A549 (cell line): Measurements from ENCODE around the gene CEBPA.

Source experiments
- BHLHE40 ChIP-seq: IDR thresholded peaks from 2 replicates; pipeline ENCODE4 v1.6.1; 2012; ENCODE audit warnings: low read depth, low read length, inconsistent platforms
- CBX2 ChIP-seq: fragments of 200-600 bp; sonication (generic); IDR thresholded peaks from 2 replicates; pipeline ENCODE4 v1.6.1; 2016; ENCODE audit warnings: low read depth, mild to moderate bottlenecking, borderline replicate concordance
- CEBPB ChIP-seq, 2 experiments: fragments of >200 bp in 1 of 2; sonication (Bioruptor Twin) in 1 of 2; formaldehyde crosslinking in 1 of 2; IDR thresholded peaks; 2 replicates each; pipeline ENCODE4 v1.6.1; 2012 to 2016
- EP300 ChIP-seq, 2 experiments: fragments of >200 bp; sonication (Bioruptor Twin); formaldehyde crosslinking; IDR thresholded peaks; 2 replicates in 1 of 2; 3 replicates in 1 of 2; pipeline ENCODE4 v1.6.1; 2016 to 2017
- FOXS1 ChIP-seq: fragments of 250-450 bp; sonication (Bioruptor Pico); IDR thresholded peaks from 2 replicates; pipeline ENCODE4 v1.5.0; 2020; ENCODE audit warnings: mild to moderate bottlenecking, moderate library complexity
- GATA3 ChIP-seq: IDR thresholded peaks from 2 replicates; pipeline ENCODE4 v1.6.1; 2012; ENCODE audit warnings: borderline replicate concordance
- HDAC2 ChIP-seq: fragments of 200-600 bp; sonication (generic); IDR thresholded peaks from 2 replicates; pipeline ENCODE4 v1.6.1; 2016
- HOXA7 ChIP-seq: fragments of 250-450 bp; sonication (Bioruptor Pico); IDR thresholded peaks from 2 replicates; pipeline ENCODE4 v1.5.0; 2020; ENCODE audit warnings: mild to moderate bottlenecking, moderate library complexity
- POLR2A ChIP-seq: IDR thresholded peaks from 2 replicates; pipeline ENCODE4 v1.6.1; 2012; ENCODE audit warnings: mild to moderate bottlenecking, low read length
- RAD21 ChIP-seq, 2 experiments: fragments of >200 bp in 1 of 2; sonication (Bioruptor Twin) in 1 of 2; formaldehyde crosslinking in 1 of 2; IDR thresholded peaks in 1 of 2; conservative IDR thresholded peaks in 1 of 2; 2 replicates in 1 of 2; 3 replicates in 1 of 2; pipeline ENCODE4 v1.6.1; 2012 to 2018; ENCODE audit warnings: inconsistent platforms in 1 of 2
- TP53 ChIP-seq: fragments of 250-450 bp; sonication (Bioruptor Pico); IDR thresholded peaks from 2 replicates; pipeline ENCODE4 v1.5.0; 2021; ENCODE audit warnings: mild to moderate bottlenecking, moderate library complexity
- TF ChIP-seq, protein P1 (sequence below): fragments of >200 bp; sonication (Bioruptor Twin); formaldehyde crosslinking; IDR thresholded peaks from 3 replicates; pipeline ENCODE4 v1.5.1; 2016
- TF ChIP-seq, protein P2 (sequence below): IDR thresholded peaks from 2 replicates; pipeline ENCODE4 v1.6.1; 2012; ENCODE audit warnings: low read depth, borderline replicate concordance
- TF ChIP-seq, protein P3 (sequence below): fragments of 200-600 bp; sonication (generic); IDR thresholded peaks from 2 replicates; pipeline ENCODE4 v1.6.1; 2016; ENCODE audit warnings: antibody characterized with exemption, mild to moderate bottlenecking, moderate library complexity

DNA sequence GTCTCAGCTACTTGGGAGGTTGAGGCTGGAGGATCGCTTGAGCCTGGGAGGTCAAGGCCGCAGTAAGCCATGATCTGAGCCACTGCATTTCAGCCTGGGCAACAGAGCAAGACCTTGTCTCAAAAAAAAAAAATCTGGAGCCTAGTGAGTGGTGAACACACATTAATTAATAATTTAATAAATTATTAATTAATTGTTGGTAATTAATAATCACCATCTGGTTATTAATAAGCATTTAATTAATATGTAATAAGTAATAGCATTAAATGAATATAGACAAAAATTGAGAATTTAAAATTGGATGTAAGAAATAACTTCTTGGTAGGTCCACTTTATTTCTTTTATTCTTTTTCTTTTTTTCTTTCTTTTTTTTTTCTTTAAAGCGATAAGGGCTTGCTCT, 31.9 kb upstream of the CEBPA start:
- TF ChIP-seq BHLHE40 (no peak), GATA3 (no peak), POLR2A (no peak), TP53 (CRISPR knock-in tag) (no peak), CBX2 (no peak), CEBPB (IDR thresholded peaks at IDR 0.05) (no peak), HDAC2 (no peak), HOXA7 (CRISPR knock-in tag) (no peak), RAD21 (conservative IDR thresholded peaks at IDR 0.05 in 1 of 2, IDR thresholded peaks at IDR 0.05 in 1 of 2) (no peak), EP300 (IDR thresholded peaks at IDR 0.05) (no peak), FOXS1 (CRISPR knock-in tag) (no peak)
- TF ChIP-seq, protein P1, sequence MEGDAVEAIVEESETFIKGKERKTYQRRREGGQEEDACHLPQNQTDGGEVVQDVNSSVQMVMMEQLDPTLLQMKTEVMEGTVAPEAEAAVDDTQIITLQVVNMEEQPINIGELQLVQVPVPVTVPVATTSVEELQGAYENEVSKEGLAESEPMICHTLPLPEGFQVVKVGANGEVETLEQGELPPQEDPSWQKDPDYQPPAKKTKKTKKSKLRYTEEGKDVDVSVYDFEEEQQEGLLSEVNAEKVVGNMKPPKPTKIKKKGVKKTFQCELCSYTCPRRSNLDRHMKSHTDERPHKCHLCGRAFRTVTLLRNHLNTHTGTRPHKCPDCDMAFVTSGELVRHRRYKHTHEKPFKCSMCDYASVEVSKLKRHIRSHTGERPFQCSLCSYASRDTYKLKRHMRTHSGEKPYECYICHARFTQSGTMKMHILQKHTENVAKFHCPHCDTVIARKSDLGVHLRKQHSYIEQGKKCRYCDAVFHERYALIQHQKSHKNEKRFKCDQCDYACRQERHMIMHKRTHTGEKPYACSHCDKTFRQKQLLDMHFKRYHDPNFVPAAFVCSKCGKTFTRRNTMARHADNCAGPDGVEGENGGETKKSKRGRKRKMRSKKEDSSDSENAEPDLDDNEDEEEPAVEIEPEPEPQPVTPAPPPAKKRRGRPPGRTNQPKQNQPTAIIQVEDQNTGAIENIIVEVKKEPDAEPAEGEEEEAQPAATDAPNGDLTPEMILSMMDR = no peak
- TF ChIP-seq, protein P2, sequence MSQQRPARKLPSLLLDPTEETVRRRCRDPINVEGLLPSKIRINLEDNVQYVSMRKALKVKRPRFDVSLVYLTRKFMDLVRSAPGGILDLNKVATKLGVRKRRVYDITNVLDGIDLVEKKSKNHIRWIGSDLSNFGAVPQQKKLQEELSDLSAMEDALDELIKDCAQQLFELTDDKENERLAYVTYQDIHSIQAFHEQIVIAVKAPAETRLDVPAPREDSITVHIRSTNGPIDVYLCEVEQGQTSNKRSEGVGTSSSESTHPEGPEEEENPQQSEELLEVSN = no peak
- TF ChIP-seq, protein P3, sequence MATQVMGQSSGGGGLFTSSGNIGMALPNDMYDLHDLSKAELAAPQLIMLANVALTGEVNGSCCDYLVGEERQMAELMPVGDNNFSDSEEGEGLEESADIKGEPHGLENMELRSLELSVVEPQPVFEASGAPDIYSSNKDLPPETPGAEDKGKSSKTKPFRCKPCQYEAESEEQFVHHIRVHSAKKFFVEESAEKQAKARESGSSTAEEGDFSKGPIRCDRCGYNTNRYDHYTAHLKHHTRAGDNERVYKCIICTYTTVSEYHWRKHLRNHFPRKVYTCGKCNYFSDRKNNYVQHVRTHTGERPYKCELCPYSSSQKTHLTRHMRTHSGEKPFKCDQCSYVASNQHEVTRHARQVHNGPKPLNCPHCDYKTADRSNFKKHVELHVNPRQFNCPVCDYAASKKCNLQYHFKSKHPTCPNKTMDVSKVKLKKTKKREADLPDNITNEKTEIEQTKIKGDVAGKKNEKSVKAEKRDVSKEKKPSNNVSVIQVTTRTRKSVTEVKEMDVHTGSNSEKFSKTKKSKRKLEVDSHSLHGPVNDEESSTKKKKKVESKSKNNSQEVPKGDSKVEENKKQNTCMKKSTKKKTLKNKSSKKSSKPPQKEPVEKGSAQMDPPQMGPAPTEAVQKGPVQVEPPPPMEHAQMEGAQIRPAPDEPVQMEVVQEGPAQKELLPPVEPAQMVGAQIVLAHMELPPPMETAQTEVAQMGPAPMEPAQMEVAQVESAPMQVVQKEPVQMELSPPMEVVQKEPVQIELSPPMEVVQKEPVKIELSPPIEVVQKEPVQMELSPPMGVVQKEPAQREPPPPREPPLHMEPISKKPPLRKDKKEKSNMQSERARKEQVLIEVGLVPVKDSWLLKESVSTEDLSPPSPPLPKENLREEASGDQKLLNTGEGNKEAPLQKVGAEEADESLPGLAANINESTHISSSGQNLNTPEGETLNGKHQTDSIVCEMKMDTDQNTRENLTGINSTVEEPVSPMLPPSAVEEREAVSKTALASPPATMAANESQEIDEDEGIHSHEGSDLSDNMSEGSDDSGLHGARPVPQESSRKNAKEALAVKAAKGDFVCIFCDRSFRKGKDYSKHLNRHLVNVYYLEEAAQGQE = no peak
